Psoas muscle (tissue), 8 donors: ENCODE results near the gene TNPO2. TPM values are rescaled to one million over a fixed set of nuclear protein-coding genes. Genes with fewer than 3 reads are reported as not detected.
"Not testable (repeated sequence)": the region's sequence is repeated elsewhere in the genome, so short reads cannot be mapped to it uniquely, and the experiment has no call there.

Experiments used
- ATAC-seq, 4 donors: fragments of 200-7000 bp; cut with Tn5 transposase; one replicate each; pipeline ENCODE4 v1.9.1; 2020; ENCODE audit warnings: moderate library complexity in 3 of 4, mild to moderate bottlenecking in 2 of 4
- DNase-seq, 2 donors: peaks; one replicate each; pipeline ENCODE4 v3.0.0-alpha.2; 2020
- H3K27ac ChIP-seq: fragments of 200-600 bp; one replicate; pipeline ENCODE4 v1.8.0; 2022
- H3K27me3 ChIP-seq, 3 donors: fragments of 200-600 bp in 1 of 3; one replicate each; pipeline versions ENCODE4 v1.6.1 to v1.8.0; 2013 to 2022; ENCODE audit warnings: low read length in 2 of 3, mild to moderate bottlenecking in 2 of 3, moderate library complexity in 1 of 3; ENCODE audit not compliant: insufficient read depth in 3 of 3
- H3K36me3 ChIP-seq, 2 donors: fragments of 200-600 bp in 1 of 2; one replicate each; pipeline versions ENCODE4 v1.6.1 to v1.8.0; 2013 to 2022; ENCODE audit warnings: low read depth in 1 of 2, mild to moderate bottlenecking in 1 of 2, moderate library complexity in 1 of 2; ENCODE audit not compliant: insufficient read depth in 1 of 2
- H3K4me1 ChIP-seq: fragments of 200-600 bp; one replicate; pipeline ENCODE4 v1.8.0; 2022
- H3K4me3 ChIP-seq: fragments of 200-600 bp; one replicate; pipeline ENCODE4 v1.8.0; 2022; ENCODE audit warnings: mild to moderate bottlenecking
- H3K9me3 ChIP-seq: fragments of 200-600 bp; one replicate; pipeline ENCODE4 v1.8.0; 2022
- CTCF ChIP-seq: fragments of 200-600 bp; IDR thresholded peaks from one replicate; pipeline ENCODE4 v1.8.0; 2022; ENCODE audit warnings: antibody characterized with exemption
- WGBS, 3 donors: extraction: QIAGEN DNeasy Blood & Tissue Kit; methylation state at CpG; one replicate each; pipeline versions ENCODE4 v1.1.6 to v1.1.7; 2013; 5-methylcytosine and 5-hydroxymethylcytosine counted together
- intact Hi-C, 2 donors: fragments of 100-400 bp; cut with DNase I; formaldehyde crosslinking; loops; one replicate each; pipeline versions ENCODE4 v1.11.0 to v1.14.2; 2022
- polyA plus RNA-seq, 3 donors: library from polyadenylated mRNA; stranded (reverse); fragments of 200-250 nt; gene quantifications; one replicate each; pipeline ENCODE4 v1.2.3, GENCODE V29; 2013
- total RNA-seq, 4 donors: library from RNA; stranded (reverse); fragmentation: NEBNext Ultra II Directional in 2 of 4; extraction: Animal tissue kit (Norgen Biotek cat#: 25700) in 2 of 4; gene quantifications; one replicate each; pipeline versions ENCODE4 v1.2.1 to v1.2.4, GENCODE V29; 2021 to 2023
- donor health status: healthy with polysubstance abuse.
- donor health status: DM: no; HTN: no; CAD: no; lungs with moderate emphysema.
- donor health status: Bipolar disorder and iron deficiency.
- donor health status: healthy.
- donor health status: DM: yes; HTN: yes; CAD: no.
- donor health status: DM: no; HTN: no; CAD: no.
- donor health status: DM: no; HTN: no; CAD: no.
- donor health status: DM: yes; HTN: yes; CAD: no.

TNPO2 gene
- total and polyA plus RNA-seq, 7 donors: 17.4 to 48.1 (median 31.2) TPM

GRCh38 chr19:12680034-12680433 lies 43.7 kb downstream of the TNPO2 start:
- Histone ChIP-seq H3K9me3 (no peaks in the 10 kb centered on the region), H3K4me1 (peaks cover 3% of the 10 kb centered on the region), H3K4me3 (no peak overlapping the region), H3K27ac (no peak overlapping the region), H3K36me3 (peaks cover 5 to 52% of the 10 kb centered on the region in 2 donors), H3K27me3 (no peaks in the 10 kb centered on the region)
- DNase-seq (no peak), ATAC-seq (no peak)
- intact Hi-C loops: loop anchor here in 1 of 2 donors (5.0 kb wide), 1 partner anchor 42 kb away; the partner anchor contains the start of gene TNPO2
- no peak for TF ChIP-seq CTCF
- WGBS, 3 donors: 89 to 90% (median 89%) methylated on average over 9 of the region's 9 CpGs

GRCh38 chr19:12678039-12678438 lies 45.7 kb downstream of the TNPO2 start:
- 85 to 95% (median 92%) methylated on average over 5 of the region's 5 CpGs for WGBS, 3 donors
- H3K4me3 ChIP-seq, H3K4me1 ChIP-seq, DNase-seq, H3K9me3 ChIP-seq, H3K27ac ChIP-seq, ATAC-seq, H3K27me3 ChIP-seq: not testable (repeated sequence)
- peaks cover 5 to 72% of the 10 kb centered on the region in 2 donors for H3K36me3 ChIP-seq
- intact Hi-C loops: loop anchor here (5.0 to 10.0 kb wide), 2 partner anchors 113 to 169 kb away; no protein-coding TSS in a partner anchor

- no peak for DNase-seq
- H3K27ac ChIP-seq: no peak overlapping the region
- 81 to 88% (median 88%) methylated on average over 12 of the region's 12 CpGs for WGBS, 3 donors
- intact Hi-C loops: loop anchor here (5.0 to 10.0 kb wide), 2 partner anchors 112 to 170 kb away; no protein-coding TSS in a partner anchor
- no peak overlapping the region for H3K4me3 ChIP-seq
- H3K4me1 ChIP-seq: peaks cover 3% of the 10 kb centered on the region
- H3K27me3 ChIP-seq: no peaks in the 10 kb centered on the region
- H3K36me3 ChIP-seq: peaks cover 5 to 83% of the 10 kb centered on the region in 2 donors
- no peak for ATAC-seq
- H3K9me3 ChIP-seq: no peaks in the 10 kb centered on the region
- no peak for TF ChIP-seq CTCF
These were observed 46.8 kb downstream of the TNPO2 start for GRCh38 chr19:12676928-12677327.

GRCh38 chr19:12676384-12676792 lies 47.3 kb downstream of the TNPO2 start:
- Histone ChIP-seq H3K27ac (no peak overlapping the region), H3K36me3 (peaks cover 5 to 88% of the 10 kb centered on the region in 2 donors), H3K4me1 (peaks cover 3% of the 10 kb centered on the region), H3K27me3 (no peaks in the 10 kb centered on the region), H3K4me3 (no peak overlapping the region), H3K9me3 (no peaks in the 10 kb centered on the region)
- TF ChIP-seq CTCF: peak; percentile 82
- intact Hi-C loops: loop anchor here (5.0 to 10.0 kb wide), 2 partner anchors 112 to 171 kb away; no protein-coding TSS in a partner anchor
- WGBS, 3 donors: 19 to 31% (median 27%) methylated on average over 4 of the region's 4 CpGs
- DNase-seq: peak; percentile 80 to 90
- peak; percentile 43 to 61 (median 53) for ATAC-seq

GRCh38 chr19:12675940-12676339 lies 47.8 kb downstream of the TNPO2 start:
- peaks cover 3% of the 10 kb centered on the region for H3K4me1 ChIP-seq
- no peak overlapping the region for H3K27ac ChIP-seq
- H3K36me3 ChIP-seq: peaks cover 5 to 88% of the 10 kb centered on the region in 2 donors
- DNase-seq (no peak), ATAC-seq (peak in 1 of 4 donors; percentile 4)
- H3K4me3 ChIP-seq: no peak overlapping the region
- WGBS, 3 donors: 83 to 88% (median 87%) methylated on average over 15 of the region's 15 CpGs
- no peaks in the 10 kb centered on the region for H3K9me3 ChIP-seq
- no peaks in the 10 kb centered on the region for H3K27me3 ChIP-seq
- TF ChIP-seq CTCF: no peak
- intact Hi-C loops: loop anchor here (5.0 to 10.0 kb wide), 2 partner anchors 111 to 171 kb away; no protein-coding TSS in a partner anchor
